HepG2 (cell line): ENCODE measurements around the gene ACBD6. TPM values are rescaled to one million over a fixed set of nuclear protein-coding genes. Genes with fewer than 3 reads are reported as not detected.

Source experiments
- ATAC-seq: fragments of 200-7000 bp; cut with Tn5 transposase; 3 replicates; pipeline ENCODE4 v1.9.1; 2020; ENCODE audit warnings: mild to moderate bottlenecking, moderate library complexity
- BruUV-seq: library from RNA; stranded (reverse); fragments of 400-500 nt; replicated peaks from 2 replicates; lab custom pipeline; 2021; lab: Mats Ljungman, UMichigan
- CTCF ChIA-PET: fragments of 300-600 bp; formaldehyde crosslinking; extraction: SDS; loops from one replicate; lab custom pipeline; 2021; ENCODE audit warnings: low total read pairs, inconsistent platforms, low intra/inter-chr PET ratio; lab: Yijun Ruan, JAX
- POLR2A ChIA-PET: fragments of 350-600 bp; sonication (Branson Sonifier 250); formaldehyde crosslinking; loops from one replicate; lab custom pipeline; 2020; ENCODE audit warnings: antibody characterized with exemption, inconsistent platforms; lab: Yijun Ruan, JAX
- DNase-seq: peaks from one replicate; pipeline ENCODE4 v3.0.0-alpha.2; 2015; ENCODE audit warnings: low spot score
- FAIRE-seq: peaks from 3 replicates; lab custom pipeline; 2011; peaks lifted over from hg19 to GRCh38; lab: Jason Lieb, UNC
- H2AFZ ChIP-seq: one replicate; pipeline ENCODE4 v1.6.1; 2011; ENCODE audit warnings: low read length, inconsistent platforms
- H3K27ac ChIP-seq: fragments of 300-600 bp; 3 replicates; pipeline ENCODE4 v1.8.0; 2011; ENCODE audit warnings: mixed run types, mild to moderate bottlenecking, mixed read lengths, low read length, inconsistent platforms; ENCODE audit not compliant: insufficient read depth; ENCODE audit errors: extremely low read length
- H3K27me3 ChIP-seq, 2 experiments: fragments of 200-600 bp in 1 of 2; 2 replicates in 1 of 2; 3 replicates in 1 of 2; pipeline versions ENCODE4 v1.6.0 to v1.8.0; 2011; ENCODE audit warnings: low read length in 2 of 2, mild to moderate bottlenecking in 2 of 2, moderate library complexity in 2 of 2, inconsistent platforms in 1 of 2; ENCODE audit not compliant: insufficient read depth in 2 of 2, control insufficient read depth in 1 of 2
- H3K36me3 ChIP-seq, 2 experiments: fragments of 200-600 bp in 1 of 2; replicated peaks in 1 of 2; 2 replicates in 1 of 2; 3 replicates in 1 of 2; pipeline versions ENCODE4 v1.5.1 to v1.8.0; 2011; ENCODE audit warnings: low read length in 2 of 2, inconsistent platforms in 1 of 2; ENCODE audit not compliant: insufficient read depth in 2 of 2, control insufficient read depth in 1 of 2
- H3K4me1 ChIP-seq: 2 replicates; pipeline ENCODE4 v1.5.1; 2012; ENCODE audit warnings: low read length, inconsistent platforms; ENCODE audit not compliant: insufficient read depth
- H3K4me2 ChIP-seq: 2 replicates; pipeline ENCODE4 v1.6.0; 2011; ENCODE audit warnings: low read depth, low read length, inconsistent platforms
- H3K4me3 ChIP-seq, 3 experiments: fragments of 200-600 bp in 1 of 3; sonication (generic), shearing (Covaris generic) in 1 of 3; replicated peaks in 1 of 3; 2 replicates each; pipeline ENCODE4 v1.5.1; 2011 to 2016; ENCODE audit warnings: low read length in 3 of 3, inconsistent platforms in 2 of 3, low read depth in 2 of 3, mild to moderate bottlenecking in 2 of 3, control low read depth in 1 of 3, mixed read lengths in 1 of 3; ENCODE audit not compliant: insufficient read depth in 1 of 3
- H3K79me2 ChIP-seq: one replicate; pipeline ENCODE4 v1.6.1; 2011; ENCODE audit warnings: low read length, inconsistent platforms; ENCODE audit not compliant: insufficient read depth
- H3K9ac ChIP-seq: 2 replicates; pipeline ENCODE4 v1.6.0; 2011; ENCODE audit warnings: mild to moderate bottlenecking, low read depth, low read length, inconsistent platforms; ENCODE audit not compliant: insufficient read depth
- H3K9me3 ChIP-seq: 2 replicates; pipeline ENCODE4 v1.5.1; 2012; ENCODE audit warnings: mild to moderate bottlenecking, low read length
- H4K20me1 ChIP-seq: 2 replicates; pipeline ENCODE4 v1.6.0; 2011; ENCODE audit warnings: inconsistent platforms, mild to moderate bottlenecking, low read length, moderate library complexity; ENCODE audit not compliant: insufficient read depth
- ARID4A ChIP-seq: sonication (generic); formaldehyde crosslinking; IDR thresholded peaks from 2 replicates; pipeline ENCODE4 v1.5.0; 2020; ENCODE audit warnings: mild to moderate bottlenecking, missing genetic modification reagents, borderline replicate concordance
- FOSL2 ChIP-seq: sonication (generic); formaldehyde crosslinking; IDR thresholded peaks from 2 replicates; pipeline ENCODE4 v1.4.0; 2020; ENCODE audit warnings: missing genetic modification reagents
- HIVEP1 ChIP-seq: sonication (generic); formaldehyde crosslinking; IDR thresholded peaks from 2 replicates; pipeline ENCODE4 v1.4.0; 2020; ENCODE audit warnings: mild to moderate bottlenecking, missing genetic modification reagents
- HNF4A ChIP-seq: sonication (generic); formaldehyde crosslinking; IDR thresholded peaks from 2 replicates; pipeline ENCODE4 v1.4.0; 2020; ENCODE audit warnings: missing genetic modification reagents
- IRF9 ChIP-seq: sonication (generic); formaldehyde crosslinking; IDR thresholded peaks from 2 replicates; pipeline ENCODE4 v1.8.0; 2022; ENCODE audit warnings: missing genetic modification reagents, mild to moderate bottlenecking, borderline replicate concordance
- MTA3 ChIP-seq: sonication (generic); formaldehyde crosslinking; IDR thresholded peaks from 2 replicates; pipeline ENCODE4 v1.4.0; 2020; ENCODE audit warnings: missing genetic modification reagents
- MZF1 ChIP-seq: sonication (generic); formaldehyde crosslinking; IDR thresholded peaks from 2 replicates; pipeline ENCODE4 v1.8.1; 2023; ENCODE audit warnings: mild to moderate bottlenecking, missing genetic modification reagents, borderline replicate concordance
- NFYC ChIP-seq: IDR thresholded peaks from 2 replicates; pipeline ENCODE4 v1.6.1; 2016; ENCODE audit warnings: missing genetic modification reagents, missing compliant biosample characterization
- NR2F2 ChIP-seq: IDR thresholded peaks from 2 replicates; pipeline ENCODE4 v1.6.1; 2012; ENCODE audit warnings: low read depth, inconsistent platforms, borderline replicate concordance
- NR2F6 ChIP-seq, 2 experiments: IDR thresholded peaks; 2 replicates each; pipeline ENCODE4 v1.6.1; 2016; ENCODE audit warnings: antibody characterized with exemption in 1 of 2, mild to moderate bottlenecking in 1 of 2
- PPARG ChIP-seq: conservative IDR thresholded peaks from 2 replicates; pipeline ENCODE4 v1.6.1; 2016; ENCODE audit warnings: missing biosample characterization, missing genetic modification reagents
- RXRB ChIP-seq: IDR thresholded peaks from 2 replicates; pipeline ENCODE4 v1.6.1; 2016; ENCODE audit warnings: borderline replicate concordance, missing genetic modification reagents, missing compliant biosample characterization
- SAP130 ChIP-seq: IDR thresholded peaks from 2 replicates; pipeline ENCODE4 v1.6.1; 2016; ENCODE audit warnings: low read depth
- SKI ChIP-seq: fragments of 450-650 bp; IDR thresholded peaks from one replicate; pipeline ENCODE4 v1.6.1; 2018; ENCODE audit warnings: mild to moderate bottlenecking; ENCODE audit not compliant: partially characterized antibody
- SP5 ChIP-seq: IDR thresholded peaks from 2 replicates; pipeline ENCODE4 v1.6.1; 2016; ENCODE audit warnings: low read depth, borderline replicate concordance
- ZNF446 ChIP-seq: sonication (generic); formaldehyde crosslinking; IDR thresholded peaks from 2 replicates; pipeline ENCODE4 v1.5.0; 2020; ENCODE audit warnings: mild to moderate bottlenecking, missing genetic modification reagents
- WGBS: methylation state at CpG from one replicate; pipeline ENCODE4 v1.1.6; 2017; ENCODE audit warnings: low lambda C conversion rate; 5-methylcytosine and 5-hydroxymethylcytosine counted together
- in situ Hi-C: cut with HindIII; loops from 2 replicates; pipeline ENCODE4 v1.10.0; 2017; ENCODE audit warnings: low pct_unique_long_range_greater_than_20kb; ENCODE audit not compliant: extremely low pct_ligation_motif_present
- intact Hi-C: fragments of 100-400 bp; cut with micrococcal nuclease; formaldehyde crosslinking; loops from one replicate; pipeline ENCODE4 v1.10.0; 2022; ENCODE audit not compliant: unreplicated experiment
- polyA plus RNA-seq, 8 experiments: library from polyadenylated mRNA; depleted of rRNA in 3 of 8; stranded (reverse) in 7 of 8; unstranded in 1 of 8; fragments of >200 nt; fragmentation: Illumina TruSeq in 4 of 8; extraction: Trizol in 4 of 8; gene quantifications; 2 replicates each; pipeline versions ENCODE4 v1.2.1 to v1.2.3, GENCODE V29; 2011 to 2016; ENCODE audit warnings: low read depth in 4 of 8, missing spikeins in 1 of 8, mixed read lengths in 1 of 8; ENCODE audit not compliant: insufficient read depth in 1 of 8
- total RNA-seq, 5 experiments: library from RNA; depleted of rRNA; stranded (reverse); fragments of >200 nt; fragmentation: Illumina TruSeq; extraction: Trizol; gene quantifications; 2 replicates each; pipeline ENCODE4 v1.2.3, GENCODE V29; 2016; ENCODE audit warnings: low read depth in 1 of 5
- TF ChIP-seq, protein P1 (sequence below): sonication (generic); formaldehyde crosslinking; IDR thresholded peaks from 2 replicates; pipeline ENCODE4 v1.8.0; 2022; ENCODE audit warnings: missing genetic modification reagents, mild to moderate bottlenecking, moderate library complexity, borderline replicate concordance

The ACBD6 gene
- total and polyA plus RNA-seq, 2 of the 13 experiments (the other 11 are each of a cell fraction or from before 2014, with no cell fraction given): 33.5 to 47.2 TPM

DNA sequence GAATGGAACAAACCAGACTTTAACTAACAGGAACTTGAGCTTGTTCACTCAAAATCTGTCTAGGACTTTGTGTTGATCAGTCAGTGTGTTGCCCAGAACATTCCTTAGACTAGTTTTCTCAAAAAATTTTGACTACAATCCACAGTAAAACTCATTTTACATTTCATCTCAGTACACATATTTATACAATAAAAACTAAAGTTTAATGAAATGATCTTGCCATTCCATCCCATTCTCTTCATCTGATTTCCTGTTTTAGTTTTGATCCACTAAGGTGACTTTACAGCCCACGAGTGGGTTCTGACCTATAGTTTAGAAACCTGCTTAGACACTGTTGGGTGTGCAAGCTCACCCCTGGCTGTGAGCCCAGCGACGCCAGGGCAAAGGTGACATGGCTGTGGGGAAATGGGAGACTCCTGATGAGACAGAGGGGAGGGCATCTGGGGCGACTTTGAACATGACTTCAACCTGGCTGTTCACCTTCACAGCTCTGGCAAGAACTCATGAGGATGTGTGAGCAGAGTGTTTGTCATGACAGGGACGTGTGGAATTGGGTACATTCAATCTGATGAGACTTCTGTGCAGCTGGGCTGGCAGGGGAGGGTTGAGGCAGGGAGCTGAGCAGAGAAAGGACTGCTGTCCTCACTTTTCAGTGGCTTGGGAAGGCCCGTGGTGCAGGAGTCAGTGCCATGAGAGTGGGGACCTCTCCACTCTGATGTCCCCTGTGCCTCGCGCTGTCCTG is 231.7 kb downstream of the ACBD6 start:
- CTCF ChIA-PET: no interaction called here
- H3K36me3 ChIP-seq: peaks cover 0 to 11% of the 10 kb centered on the region in 2 experiments; a peak in 2 of 5 replicates
- peak overlapping the region in 1 of 3 experiments; percentile 18; a peak in 2 of 6 replicates for H3K4me3 ChIP-seq
- no peak overlapping the region for H3K27ac ChIP-seq
- DNase-seq (peak; percentile 30), ATAC-seq (peak; percentile 75), FAIRE-seq (peak; percentile 50)
- no TSS peak for BruUV-seq
- POLR2A ChIA-PET: no interaction called here
- H3K79me2 ChIP-seq: no peaks in the 10 kb centered on the region
- intact Hi-C loops: loop anchor here (1.0 kb wide), 1 partner anchor 21 kb away; no protein-coding TSS in a partner anchor
- in situ Hi-C loops: no loop called here
- H3K27me3 ChIP-seq: no peaks in the 10 kb centered on the region
- H3K9ac ChIP-seq: no peak overlapping the region
- no peaks in the 10 kb centered on the region; the same call in 1 of the 2 replicates for H4K20me1 ChIP-seq
- H3K4me1 ChIP-seq: peaks cover 36% of the 10 kb centered on the region
- no peaks in the 10 kb centered on the region for H3K9me3 ChIP-seq
- peak overlapping the region; percentile 52 for H3K4me2 ChIP-seq
- WGBS: 24% methylated on average over 8 of the region's 8 CpGs
- H2AFZ ChIP-seq: no peak overlapping the region
- TF ChIP-seq PPARG: peak; percentile 76
- peak; percentile 38; the same call in 1 of the 2 replicates for TF ChIP-seq NR2F2
- TF ChIP-seq HIVEP1: peak; percentile 17; the same call in 1 of the 2 replicates
- 0 out of 2 replicates have a peak, but pooled peaks have one; percentile 21 for TF ChIP-seq FOSL2 (CRISPR knock-in tag)
- TF ChIP-seq MZF1: no peak
- no peak for TF ChIP-seq MTA3 (CRISPR knock-in tag)
- TF ChIP-seq IRF9: no peak
- peak; percentile 72; the same call in 1 of the 2 replicates for TF ChIP-seq RXRB (CRISPR knock-in tag)
- TF ChIP-seq ARID4A (CRISPR knock-in tag): 0 out of 2 replicates have a peak, but pooled peaks have one; percentile 9
- TF ChIP-seq SAP130 (CRISPR knock-in tag): 0 out of 2 replicates have a peak, but pooled peaks have one; percentile 3
- no peak for TF ChIP-seq NFYC (CRISPR knock-in tag)
- TF ChIP-seq, protein P1, sequence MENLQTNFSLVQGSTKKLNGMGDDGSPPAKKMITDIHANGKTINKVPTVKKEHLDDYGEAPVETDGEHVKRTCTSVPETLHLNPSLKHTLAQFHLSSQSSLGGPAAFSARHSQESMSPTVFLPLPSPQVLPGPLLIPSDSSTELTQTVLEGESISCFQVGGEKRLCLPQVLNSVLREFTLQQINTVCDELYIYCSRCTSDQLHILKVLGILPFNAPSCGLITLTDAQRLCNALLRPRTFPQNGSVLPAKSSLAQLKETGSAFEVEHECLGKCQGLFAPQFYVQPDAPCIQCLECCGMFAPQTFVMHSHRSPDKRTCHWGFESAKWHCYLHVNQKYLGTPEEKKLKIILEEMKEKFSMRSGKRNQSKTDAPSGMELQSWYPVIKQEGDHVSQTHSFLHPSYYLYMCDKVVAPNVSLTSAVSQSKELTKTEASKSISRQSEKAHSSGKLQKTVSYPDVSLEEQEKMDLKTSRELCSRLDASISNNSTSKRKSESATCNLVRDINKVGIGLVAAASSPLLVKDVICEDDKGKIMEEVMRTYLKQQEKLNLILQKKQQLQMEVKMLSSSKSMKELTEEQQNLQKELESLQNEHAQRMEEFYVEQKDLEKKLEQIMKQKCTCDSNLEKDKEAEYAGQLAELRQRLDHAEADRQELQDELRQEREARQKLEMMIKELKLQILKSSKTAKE (CRISPR knock-in tag): peak; percentile 49
- peak; percentile 35; the same call in 1 of the 2 replicates for TF ChIP-seq HNF4A (CRISPR knock-in tag)
- peak; percentile 46; the same call in 1 of the 2 replicates for TF ChIP-seq SP5 (CRISPR knock-in tag)
- TF ChIP-seq SKI: peak; percentile 98
- TF ChIP-seq ZNF446 (CRISPR knock-in tag): no peak
- peak; percentile 62 for TF ChIP-seq NR2F6 (IDR thresholded peaks at IDR 0.05)
- TF ChIP-seq NR2F6 (CRISPR knock-in tag; IDR thresholded peaks at IDR 0.05): peak; percentile 72
